OCI-LY7 (cell line): ENCODE measurements around the gene GARRE1. TPM values are rescaled to one million over a fixed set of nuclear protein-coding genes. Genes with fewer than 3 reads are reported as not detected.

Experiments
- BruUV-seq: library from RNA; stranded (reverse); fragments of 400-500 nt; replicated peaks from 2 replicates; lab custom pipeline; 2021; lab: Mats Ljungman, UMichigan
- CTCF ChIA-PET: fragments of 300-600 bp; sonication (Branson Sonifier 250); formaldehyde crosslinking; loops from one replicate; lab custom pipeline; 2022; ENCODE audit warnings: antibody characterized with exemption; ENCODE audit not compliant: unreplicated experiment; lab: Charles Lee
- POLR2A ChIA-PET: fragments of 300-600 bp; sonication (Branson Sonifier 250); formaldehyde crosslinking; loops from one replicate; lab custom pipeline; 2022; ENCODE audit warnings: antibody characterized with exemption; lab: Charles Lee
- DNase-seq: peaks from one replicate; pipeline ENCODE4 v3.0.0-alpha.2; 2015; ENCODE audit warnings: low spot score
- H2AFZ ChIP-seq: fragments of 200-600 bp; sonication (generic), shearing (Covaris generic); 2 replicates; pipeline ENCODE4 v1.6.1; 2014; ENCODE audit warnings: mild to moderate bottlenecking, antibody characterized with exemption, low read length, moderate library complexity
- H3K27ac ChIP-seq: fragments of 200-600 bp; sonication (generic); 2 replicates; pipeline ENCODE4 v1.5.1; 2014; ENCODE audit warnings: mixed run types, low read depth, mild to moderate bottlenecking, moderate library complexity, low read length, inconsistent platforms; ENCODE audit not compliant: poor library complexity, severe bottlenecking
- H3K36me3 ChIP-seq: fragments of 200-600 bp; sonication (generic); 2 replicates; pipeline ENCODE4 v1.6.1; 2014; ENCODE audit warnings: mild to moderate bottlenecking, antibody characterized with exemption, low read length, moderate library complexity, mixed read lengths; ENCODE audit not compliant: insufficient read depth
- H3K4me1 ChIP-seq: fragments of 200-600 bp; sonication (generic); 2 replicates; pipeline ENCODE4 v1.5.1; 2014; ENCODE audit warnings: mild to moderate bottlenecking, low read length; ENCODE audit not compliant: insufficient read depth, poor library complexity, severe bottlenecking
- H3K4me2 ChIP-seq: fragments of 200-600 bp; sonication (generic); 2 replicates; pipeline ENCODE4 v1.6.1; 2014; ENCODE audit warnings: mild to moderate bottlenecking, low read length
- H3K4me3 ChIP-seq: fragments of 200-600 bp; sonication (generic); 2 replicates; pipeline ENCODE4 v1.5.1; 2014; ENCODE audit warnings: mild to moderate bottlenecking, low read depth, low read length; ENCODE audit not compliant: poor library complexity, severe bottlenecking
- H3K79me2 ChIP-seq: fragments of 200-600 bp; sonication (generic); 2 replicates; pipeline ENCODE4 v1.6.1; 2016; ENCODE audit warnings: low read depth, mild to moderate bottlenecking, low read length, moderate library complexity, mixed read lengths; ENCODE audit not compliant: insufficient read depth
- H3K9me2 ChIP-seq: fragments of 200-600 bp; sonication (generic); 2 replicates; pipeline ENCODE4 v1.6.1; 2016; ENCODE audit warnings: mild to moderate bottlenecking, low read length, mixed read lengths; ENCODE audit not compliant: insufficient read depth
- H3K9me3 ChIP-seq: fragments of 200-600 bp; sonication (generic); 2 replicates; pipeline ENCODE4 v1.6.1; 2014; ENCODE audit warnings: mild to moderate bottlenecking, mixed run types, low read length, mixed read lengths
- H4K20me1 ChIP-seq: fragments of 200-600 bp; sonication (generic); 2 replicates; pipeline ENCODE4 v1.6.1; 2014; ENCODE audit warnings: mild to moderate bottlenecking, antibody characterized with exemption, low read length, moderate library complexity, mixed read lengths; ENCODE audit not compliant: insufficient read depth
- CTCF ChIP-seq: fragments of 200-600 bp; sonication (generic); conservative IDR thresholded peaks from 2 replicates; pipeline ENCODE4 v1.5.1; 2014; ENCODE audit warnings: mild to moderate bottlenecking, antibody characterized with exemption, low read length, moderate library complexity, mixed read lengths
- EZH2phosphoT487 ChIP-seq: fragments of 200-600 bp; sonication (generic); IDR thresholded peaks from 2 replicates; pipeline ENCODE4 v1.6.1; 2018; ENCODE audit warnings: low read depth, borderline replicate concordance, mild to moderate bottlenecking, mixed run types, antibody characterized with exemption, low read length, moderate library complexity, mixed read lengths
- intact Hi-C: fragments of 100-400 bp; cut with micrococcal nuclease; formaldehyde crosslinking; loops from one replicate; pipeline ENCODE4 v1.10.0; 2022; ENCODE audit not compliant: unreplicated experiment
- total RNA-seq, 2 experiments: library from RNA; depleted of rRNA in 1 of 2; stranded (reverse); fragments of >200 nt in 1 of 2; shearing (Covaris generic) in 1 of 2; gene quantifications; 2 replicates each; pipeline ENCODE4 v1.2.3, GENCODE V29; 2014 to 2022

GARRE1 gene
- total RNA-seq, 2 experiments from 2014 or later, result 15.4 to 18.8 TPM

GRCh38 chr19:34228347-34228746, 26.0 kb upstream of the GARRE1 start:
- no peaks in the 10 kb centered on the region for H3K9me3 ChIP-seq
- H3K27ac ChIP-seq, result no peak overlapping the region
- no peak for DNase-seq
- no peak overlapping the region for H3K4me2 ChIP-seq
- no TSS peak for BruUV-seq
- peaks cover 90% of the 10 kb centered on the region for H3K36me3 ChIP-seq
- intact Hi-C loops, result loop anchor here (10.0 kb wide), 1 partner anchor 104 kb away; no protein-coding TSS in a partner anchor
- peaks cover 4% of the 10 kb centered on the region for H3K4me1 ChIP-seq
- H4K20me1 ChIP-seq, result no peaks in the 10 kb centered on the region
- H2AFZ ChIP-seq, result no peak overlapping the region
- ChIA-PET CTCF (no interaction called here), POLR2A (interaction anchor here (1.0 to 1.5 kb wide), 2 partner anchors 9 to 23 kb away, joined by 3 to 5 read pairs; no protein-coding TSS in a partner anchor)
- no peak for TF ChIP-seq EZH2phosphoT487
- TF ChIP-seq CTCF, result no peak
- no peaks in the 10 kb centered on the region for H3K9me2 ChIP-seq
- H3K4me3 ChIP-seq, result no peak overlapping the region
- no peaks in the 10 kb centered on the region for H3K79me2 ChIP-seq

DNA sequence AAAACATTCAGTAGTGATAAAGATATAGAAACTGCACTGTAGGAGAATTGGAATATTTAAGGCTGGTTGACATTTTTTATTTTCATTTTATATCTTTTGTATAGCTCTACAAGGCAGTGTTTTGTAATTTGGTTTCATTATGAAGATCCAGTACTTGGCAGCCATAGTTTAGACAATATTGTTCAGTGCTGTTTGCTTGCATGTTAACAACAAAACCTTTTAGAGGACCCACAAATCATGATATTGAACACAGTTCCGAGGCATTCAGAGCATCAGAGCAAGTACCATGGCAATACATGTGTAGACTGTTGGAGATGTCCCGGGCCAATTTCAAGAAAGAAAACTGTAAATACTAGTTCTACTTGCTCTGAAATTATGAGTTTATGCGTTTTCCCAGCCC, 25.6 kb upstream of the GARRE1 start:
- no peak for DNase-seq
- H3K9me3 ChIP-seq, result no peaks in the 10 kb centered on the region
- TF ChIP-seq CTCF (no peak), EZH2phosphoT487 (no peak)
- H3K27ac ChIP-seq, result no peak overlapping the region
- intact Hi-C loops, result loop anchor here (10.0 kb wide), 1 partner anchor 104 kb away; no protein-coding TSS in a partner anchor
- H2AFZ ChIP-seq, result no peak overlapping the region
- POLR2A ChIA-PET, result interaction anchor here (1.5 kb wide), 1 partner anchor 9 kb away, joined by 5 read pairs; no protein-coding TSS in a partner anchor
- no TSS peak for BruUV-seq
- H3K36me3 ChIP-seq, result peaks cover 87% of the 10 kb centered on the region
- CTCF ChIA-PET, result no interaction called here
- no peaks in the 10 kb centered on the region for H3K79me2 ChIP-seq
- no peaks in the 10 kb centered on the region for H3K9me2 ChIP-seq
- no peaks in the 10 kb centered on the region for H4K20me1 ChIP-seq
- no peak overlapping the region for H3K4me3 ChIP-seq
- no peak overlapping the region for H3K4me2 ChIP-seq
- H3K4me1 ChIP-seq, result peaks cover 4% of the 10 kb centered on the region

- BruUV-seq, result no TSS peak
- Histone ChIP-seq H3K4me3 (no peak overlapping the region), H3K4me1 (peaks cover 4% of the 10 kb centered on the region), H3K4me2 (no peak overlapping the region), H2AFZ (no peak overlapping the region), H4K20me1 (no peaks in the 10 kb centered on the region), H3K9me3 (no peaks in the 10 kb centered on the region), H3K36me3 (peaks cover 78% of the 10 kb centered on the region), H3K79me2 (no peaks in the 10 kb centered on the region), H3K27ac (no peak overlapping the region), H3K9me2 (no peaks in the 10 kb centered on the region)
- ChIA-PET POLR2A (interaction anchor here (0.7 kb wide), 1 partner anchor 14 kb away, joined by 3 read pairs; no protein-coding TSS in a partner anchor), CTCF (no interaction called here)
- DNase-seq, result no peak
- intact Hi-C loops, result loop anchor here (10.0 kb wide), 1 partner anchor 105 kb away; no protein-coding TSS in a partner anchor
- TF ChIP-seq EZH2phosphoT487 (no peak), CTCF (no peak)
Observed at GRCh38 chr19:34229721-34230120, 24.6 kb upstream of the GARRE1 start.
